HEK293T (cell line): ENCODE results near the gene MANBA.

Experiments used
- CTCF ChIA-PET: fragments of 350-600 bp; formaldehyde crosslinking; extraction: SDS; loops from one replicate; lab custom pipeline; 2021; ENCODE audit warnings: antibody characterized with exemption, inconsistent platforms; lab: Yijun Ruan, JAX
- POLR2A ChIA-PET: fragments of 350-600 bp; formaldehyde crosslinking; extraction: SDS; loops from one replicate; lab custom pipeline; 2020; ENCODE audit warnings: antibody characterized with exemption, inconsistent platforms; lab: Yijun Ruan, JAX
- DNase-seq: peaks from one replicate; pipeline ENCODE4 v3.0.0; 2012; ENCODE audit warnings: mixed read lengths; ENCODE audit errors: extremely low spot score
- ARNT ChIP-seq: fragments of 450-650 bp; IDR thresholded peaks from 2 replicates; pipeline ENCODE4 v1.6.1; 2017; ENCODE audit warnings: mild to moderate bottlenecking
- BHLHE40 ChIP-seq: fragments of 450-650 bp; IDR thresholded peaks from 2 replicates; pipeline ENCODE4 v1.6.1; 2016; ENCODE audit warnings: mild to moderate bottlenecking, moderate library complexity, borderline replicate concordance
- CTBP1 ChIP-seq: fragments of 450-650 bp; IDR thresholded peaks from 2 replicates; pipeline ENCODE4 v1.6.1; 2016; ENCODE audit warnings: borderline replicate concordance
- ELF4 ChIP-seq: fragments of 450-650 bp; IDR thresholded peaks from 2 replicates; pipeline ENCODE4 v1.6.1; 2017; ENCODE audit warnings: antibody characterized with exemption
- FOXA1 ChIP-seq: fragments of 450-650 bp; IDR thresholded peaks from 2 replicates; pipeline ENCODE4 v1.6.1; 2016; ENCODE audit warnings: mild to moderate bottlenecking
- FOXK2 ChIP-seq: fragments of 450-650 bp; IDR thresholded peaks from 2 replicates; pipeline ENCODE4 v1.6.1; 2016; ENCODE audit warnings: mild to moderate bottlenecking
- FOXM1 ChIP-seq: fragments of 450-650 bp; IDR thresholded peaks from 2 replicates; pipeline ENCODE4 v1.6.1; 2017; ENCODE audit warnings: mild to moderate bottlenecking, borderline replicate concordance
- HDGF ChIP-seq: fragments of 450-650 bp; IDR thresholded peaks from 2 replicates; pipeline ENCODE4 v1.6.1; 2017; ENCODE audit warnings: antibody characterized with exemption, borderline replicate concordance
- L3MBTL2 ChIP-seq: fragments of 450-650 bp; conservative IDR thresholded peaks from 2 replicates; pipeline ENCODE4 v1.6.1; 2016; ENCODE audit warnings: mild to moderate bottlenecking
- LEF1 ChIP-seq: fragments of 450-650 bp; IDR thresholded peaks from 2 replicates; pipeline ENCODE4 v1.6.1; 2017; ENCODE audit warnings: mild to moderate bottlenecking, borderline replicate concordance
- NFRKB ChIP-seq: fragments of 450-650 bp; IDR thresholded peaks from 2 replicates; pipeline ENCODE4 v1.6.1; 2016; ENCODE audit warnings: mild to moderate bottlenecking, moderate library complexity
- PKNOX1 ChIP-seq: fragments of 450-650 bp; IDR thresholded peaks from 2 replicates; pipeline ENCODE4 v1.6.1; 2016
- SP1 ChIP-seq: fragments of 450-650 bp; IDR thresholded peaks from 2 replicates; pipeline ENCODE4 v1.6.1; 2017
- SUZ12 ChIP-seq: fragments of 450-650 bp; IDR thresholded peaks from 2 replicates; pipeline ENCODE4 v1.6.1; 2016; ENCODE audit warnings: mild to moderate bottlenecking
- TARDBP ChIP-seq: fragments of 450-650 bp; IDR thresholded peaks from 2 replicates; pipeline ENCODE4 v1.6.1; 2016
- ZNF384 ChIP-seq: fragments of 450-650 bp; IDR thresholded peaks from 2 replicates; pipeline ENCODE4 v1.6.1; 2016

Gene MANBA

GRCh38 chr4:102606846-102607450, 153.8 kb downstream of the MANBA start:
- DNase-seq, result no peak
- no peak for TF ChIP-seq PKNOX1
- no peak for TF ChIP-seq BHLHE40
- POLR2A ChIA-PET, result no interaction called here
- CTCF ChIA-PET, result no interaction called here

- ChIA-PET POLR2A (no interaction called here), CTCF (no interaction called here)
- TF ChIP-seq ELF4 (no peak), FOXM1 (no peak), LEF1 (no peak), L3MBTL2 (no peak), SP1 (no peak), HDGF (no peak)
- no peak for DNase-seq
Observed at GRCh38 chr4:102606261-102606660, 154.5 kb downstream of the MANBA start.

- ChIA-PET CTCF (interaction anchor here (0.6 kb wide), 1 partner anchor 64 kb away, joined by 3 read pairs; no protein-coding TSS in a partner anchor), POLR2A (no interaction called here)
- no peak for DNase-seq
- TF ChIP-seq FOXK2, result no peak
- no peak for TF ChIP-seq TARDBP
Observed at GRCh38 chr4:102604222-102604940, 156.4 kb downstream of the MANBA start.

- TF ChIP-seq SP1, result no peak
- no peak for TF ChIP-seq FOXM1
- no peak for TF ChIP-seq HDGF
- no peak for TF ChIP-seq PKNOX1
- no peak for TF ChIP-seq CTBP1
- TF ChIP-seq SUZ12, result no peak
- no peak for TF ChIP-seq BHLHE40
- TF ChIP-seq L3MBTL2, result no peak
- no peak for TF ChIP-seq NFRKB
- no peak for TF ChIP-seq FOXK2
- TF ChIP-seq ARNT, result no peak
- TF ChIP-seq LEF1, result no peak
- TF ChIP-seq ZNF384, result no peak
- TF ChIP-seq ELF4, result no peak
- TF ChIP-seq TARDBP, result no peak
- no peak for TF ChIP-seq FOXA1
- POLR2A ChIA-PET, result no interaction called here
- CTCF ChIA-PET, result no interaction called here
- no peak for DNase-seq
Observed at GRCh38 chr4:102601586-102602227, 159.1 kb downstream of the MANBA start.

- CTCF ChIA-PET, result no interaction called here
- POLR2A ChIA-PET, result no interaction called here
- DNase-seq, result no peak
- TF ChIP-seq FOXM1 (no peak), NFRKB (no peak), PKNOX1 (no peak), BHLHE40 (no peak), TARDBP (no peak), L3MBTL2 (no peak), SUZ12 (no peak), FOXA1 (no peak), ARNT (no peak), SP1 (no peak), HDGF (no peak), ELF4 (no peak), FOXK2 (no peak), ZNF384 (no peak), LEF1 (no peak), CTBP1 (no peak)
Observed at GRCh38 chr4:102600689-102601088, 160.1 kb downstream of the MANBA start.

GRCh38 chr4:102599886-102600285, 160.9 kb downstream of the MANBA start:
- ChIA-PET POLR2A (no interaction called here), CTCF (no interaction called here)
- no peak for DNase-seq
- TF ChIP-seq ZNF384, result no peak
- no peak for TF ChIP-seq L3MBTL2
- TF ChIP-seq ARNT, result no peak
- TF ChIP-seq SP1, result no peak
- no peak for TF ChIP-seq LEF1
- TF ChIP-seq PKNOX1, result no peak
- no peak for TF ChIP-seq BHLHE40
- no peak for TF ChIP-seq FOXA1
- TF ChIP-seq TARDBP, result no peak
- TF ChIP-seq FOXK2, result no peak
- no peak for TF ChIP-seq NFRKB
- no peak for TF ChIP-seq ELF4
